H1 (cell line): ENCODE measurements around the gene TMSB15B.

Experiments used
- POLR2A ChIP-seq, 2 experiments: IDR thresholded peaks; 1 replicate in 1 of 2; 2 replicates in 1 of 2; pipeline ENCODE4 v1.6.1; 2011; ENCODE audit warnings: low read depth in 2 of 2, low read length in 2 of 2, mild to moderate bottlenecking in 2 of 2; ENCODE audit errors: control extremely low read depth in 1 of 2
- POLR2AphosphoS5 ChIP-seq: IDR thresholded peaks from 2 replicates; pipeline ENCODE4 v1.6.1; 2011; ENCODE audit warnings: low read depth, low read length
- TF ChIP-seq, protein P1 (sequence below), 3 experiments: IDR thresholded peaks; 1 replicate in 2 of 3; 2 replicates in 1 of 3; pipeline versions ENCODE4 v1.5.1 to v1.6.1; 2011; ENCODE audit warnings: low read length in 3 of 3, mild to moderate bottlenecking in 3 of 3, inconsistent platforms in 2 of 3, low read depth in 1 of 3, moderate library complexity in 1 of 3; ENCODE audit not compliant: insufficient read depth in 1 of 3; ENCODE audit errors: control extremely low read depth in 1 of 3
- TF ChIP-seq, protein P2 (sequence below): IDR thresholded peaks from 2 replicates; pipeline ENCODE4 v1.6.1; 2012; ENCODE audit warnings: low read length, inconsistent platforms

DNA sequence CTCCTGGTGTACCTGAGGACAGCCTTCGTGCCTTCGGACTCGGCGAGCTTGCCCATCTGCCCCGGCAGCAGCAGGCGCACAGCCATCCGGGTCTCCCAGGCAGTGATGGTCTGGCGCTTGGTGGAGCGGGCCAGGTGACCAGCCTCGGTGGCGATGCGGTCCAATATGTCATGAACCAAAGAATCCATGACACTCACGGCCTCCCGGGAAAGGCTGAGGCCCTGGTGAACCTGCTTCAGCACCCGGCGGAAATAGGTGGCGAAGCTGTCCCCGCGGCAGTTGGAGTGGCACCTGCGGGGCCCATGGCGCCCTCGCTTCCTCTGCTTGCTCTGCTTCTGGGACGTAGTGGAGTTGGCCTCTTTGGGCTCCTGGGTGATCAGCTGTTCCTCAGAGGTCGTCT is 50.7 kb downstream of the TMSB15B start:
- TF ChIP-seq, protein P1, sequence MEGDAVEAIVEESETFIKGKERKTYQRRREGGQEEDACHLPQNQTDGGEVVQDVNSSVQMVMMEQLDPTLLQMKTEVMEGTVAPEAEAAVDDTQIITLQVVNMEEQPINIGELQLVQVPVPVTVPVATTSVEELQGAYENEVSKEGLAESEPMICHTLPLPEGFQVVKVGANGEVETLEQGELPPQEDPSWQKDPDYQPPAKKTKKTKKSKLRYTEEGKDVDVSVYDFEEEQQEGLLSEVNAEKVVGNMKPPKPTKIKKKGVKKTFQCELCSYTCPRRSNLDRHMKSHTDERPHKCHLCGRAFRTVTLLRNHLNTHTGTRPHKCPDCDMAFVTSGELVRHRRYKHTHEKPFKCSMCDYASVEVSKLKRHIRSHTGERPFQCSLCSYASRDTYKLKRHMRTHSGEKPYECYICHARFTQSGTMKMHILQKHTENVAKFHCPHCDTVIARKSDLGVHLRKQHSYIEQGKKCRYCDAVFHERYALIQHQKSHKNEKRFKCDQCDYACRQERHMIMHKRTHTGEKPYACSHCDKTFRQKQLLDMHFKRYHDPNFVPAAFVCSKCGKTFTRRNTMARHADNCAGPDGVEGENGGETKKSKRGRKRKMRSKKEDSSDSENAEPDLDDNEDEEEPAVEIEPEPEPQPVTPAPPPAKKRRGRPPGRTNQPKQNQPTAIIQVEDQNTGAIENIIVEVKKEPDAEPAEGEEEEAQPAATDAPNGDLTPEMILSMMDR (IDR thresholded peaks at IDR 0.05; ENCODE audit: control extremely low read depth in 1 of 3, insufficient read depth in 1 of 3, low read depth in 1 of 3, low read length in 3 of 3), result no peak
- TF ChIP-seq POLR2A (IDR thresholded peaks at IDR 0.05; ENCODE audit: control extremely low read depth in 1 of 2, low read depth in 2 of 2, low read length in 2 of 2) (no peak), POLR2AphosphoS5 (no peak)
- TF ChIP-seq, protein P2, sequence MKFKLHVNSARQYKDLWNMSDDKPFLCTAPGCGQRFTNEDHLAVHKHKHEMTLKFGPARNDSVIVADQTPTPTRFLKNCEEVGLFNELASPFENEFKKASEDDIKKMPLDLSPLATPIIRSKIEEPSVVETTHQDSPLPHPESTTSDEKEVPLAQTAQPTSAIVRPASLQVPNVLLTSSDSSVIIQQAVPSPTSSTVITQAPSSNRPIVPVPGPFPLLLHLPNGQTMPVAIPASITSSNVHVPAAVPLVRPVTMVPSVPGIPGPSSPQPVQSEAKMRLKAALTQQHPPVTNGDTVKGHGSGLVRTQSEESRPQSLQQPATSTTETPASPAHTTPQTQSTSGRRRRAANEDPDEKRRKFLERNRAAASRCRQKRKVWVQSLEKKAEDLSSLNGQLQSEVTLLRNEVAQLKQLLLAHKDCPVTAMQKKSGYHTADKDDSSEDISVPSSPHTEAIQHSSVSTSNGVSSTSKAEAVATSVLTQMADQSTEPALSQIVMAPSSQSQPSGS, result no peak
